ENCODE results near the gene BTN3A1.
"Not testable (repeated sequence)": the region's sequence is repeated elsewhere in the genome, so short reads cannot be mapped to it uniquely, and the experiment has no call there.

BTN3A1 gene

DNA sequence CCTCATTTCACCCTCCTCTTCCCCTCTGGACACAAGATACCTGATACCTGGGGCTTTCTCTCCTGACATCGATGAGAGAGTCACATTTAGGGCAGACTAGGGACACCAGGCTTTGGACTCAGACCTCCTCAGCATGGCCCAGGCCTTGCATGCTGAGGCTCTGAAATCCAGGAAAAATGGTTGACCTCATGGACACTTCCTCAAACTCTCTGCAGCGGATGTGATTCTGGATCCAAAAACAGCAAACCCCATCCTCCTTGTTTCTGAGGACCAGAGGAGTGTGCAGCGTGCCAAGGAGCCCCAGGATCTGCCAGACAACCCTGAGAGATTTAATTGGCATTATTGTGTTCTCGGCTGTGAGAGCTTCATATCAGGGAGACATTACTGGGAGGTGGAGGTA lies 10.9 kb downstream of the BTN3A1 start:
- DNase-seq (ENCODE audit: low read depth): no peak
- H3K4me3 ChIP-seq (ENCODE audit: low read length): no peak overlapping the region
- TF ChIP-seq, protein P1, sequence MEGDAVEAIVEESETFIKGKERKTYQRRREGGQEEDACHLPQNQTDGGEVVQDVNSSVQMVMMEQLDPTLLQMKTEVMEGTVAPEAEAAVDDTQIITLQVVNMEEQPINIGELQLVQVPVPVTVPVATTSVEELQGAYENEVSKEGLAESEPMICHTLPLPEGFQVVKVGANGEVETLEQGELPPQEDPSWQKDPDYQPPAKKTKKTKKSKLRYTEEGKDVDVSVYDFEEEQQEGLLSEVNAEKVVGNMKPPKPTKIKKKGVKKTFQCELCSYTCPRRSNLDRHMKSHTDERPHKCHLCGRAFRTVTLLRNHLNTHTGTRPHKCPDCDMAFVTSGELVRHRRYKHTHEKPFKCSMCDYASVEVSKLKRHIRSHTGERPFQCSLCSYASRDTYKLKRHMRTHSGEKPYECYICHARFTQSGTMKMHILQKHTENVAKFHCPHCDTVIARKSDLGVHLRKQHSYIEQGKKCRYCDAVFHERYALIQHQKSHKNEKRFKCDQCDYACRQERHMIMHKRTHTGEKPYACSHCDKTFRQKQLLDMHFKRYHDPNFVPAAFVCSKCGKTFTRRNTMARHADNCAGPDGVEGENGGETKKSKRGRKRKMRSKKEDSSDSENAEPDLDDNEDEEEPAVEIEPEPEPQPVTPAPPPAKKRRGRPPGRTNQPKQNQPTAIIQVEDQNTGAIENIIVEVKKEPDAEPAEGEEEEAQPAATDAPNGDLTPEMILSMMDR (IDR thresholded peaks at IDR 0.05; ENCODE audit: insufficient read depth, low read depth, low read length, missing control alignments): no peak

DNA sequence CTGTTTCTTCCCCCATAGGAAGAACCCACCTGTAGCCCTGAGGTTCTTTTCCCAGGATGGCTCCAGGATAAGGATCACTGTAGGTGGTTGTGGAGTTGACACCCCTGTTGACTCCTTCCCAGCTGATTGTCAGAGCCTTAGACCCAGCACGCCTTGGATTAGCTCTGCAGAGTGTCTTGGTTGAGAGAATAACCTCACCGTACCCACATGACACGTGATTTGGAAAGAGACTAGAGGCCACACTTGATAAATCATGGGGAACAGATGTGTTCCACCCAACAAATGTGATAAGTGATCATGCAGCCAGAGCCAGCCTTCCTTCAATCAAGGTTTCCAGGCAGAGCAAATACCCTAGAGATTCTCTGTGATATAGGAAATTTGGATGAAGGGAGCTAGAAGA lies 12.2 kb downstream of the BTN3A1 start:
- H3K4me3 ChIP-seq (ENCODE audit: low read length): no peak overlapping the region
- TF ChIP-seq, protein P1 (IDR thresholded peaks at IDR 0.05; ENCODE audit: insufficient read depth, low read depth, low read length, missing control alignments): no peak
- no peak for DNase-seq (ENCODE audit: low read depth)

DNA sequence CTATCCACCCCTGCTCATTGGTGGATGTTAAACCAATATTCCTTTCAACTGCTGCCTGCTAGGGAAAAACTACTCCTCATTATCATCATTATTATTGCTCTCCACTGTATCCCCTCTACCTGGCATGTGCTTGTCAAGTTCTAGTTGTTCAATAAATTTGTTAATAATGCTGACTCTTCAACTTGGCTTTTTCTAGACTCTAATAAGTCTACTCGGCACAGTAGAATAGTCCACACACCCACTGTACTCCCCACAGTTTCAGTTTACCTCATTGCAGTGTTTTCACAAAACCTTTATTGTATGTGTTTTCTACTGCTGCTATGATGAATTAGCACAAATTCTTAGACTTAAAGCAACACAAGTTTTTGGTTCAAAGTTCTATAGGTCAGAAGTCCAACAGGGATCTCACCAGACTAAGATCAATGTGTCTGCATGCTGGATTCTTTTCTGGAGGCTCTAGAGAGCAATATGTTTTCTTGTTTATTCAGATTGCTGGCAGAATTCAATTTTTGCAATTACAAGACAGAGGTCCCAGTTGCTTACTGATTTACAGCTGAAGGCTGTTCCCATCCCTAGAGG lies 13.1 kb downstream of the BTN3A1 start:
- TF ChIP-seq, protein P1 (IDR thresholded peaks at IDR 0.05; ENCODE audit: insufficient read depth, low read depth, low read length, missing control alignments): no peak
- no peak for DNase-seq (ENCODE audit: low read depth)
- H3K4me3 ChIP-seq (ENCODE audit: low read length): no peak overlapping the region

DNA sequence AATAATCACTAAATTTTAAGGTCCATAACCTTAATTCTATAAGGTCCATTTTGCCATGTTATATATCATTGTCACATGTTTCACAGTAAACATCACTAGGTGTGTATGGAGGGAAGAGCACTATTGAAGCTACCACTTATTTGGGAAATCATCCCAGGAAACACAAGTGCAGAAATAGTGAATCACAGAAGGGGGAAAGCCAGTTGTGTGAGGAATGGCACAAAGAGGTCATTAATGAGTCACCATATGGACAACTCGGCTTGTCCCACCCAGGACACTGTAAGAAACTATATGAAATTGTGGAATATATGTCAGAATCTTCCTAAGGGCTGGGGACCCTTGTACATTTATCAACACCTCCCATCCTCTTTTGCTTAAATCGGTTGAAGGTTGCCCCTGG lies 13.7 kb downstream of the BTN3A1 start:
- H3K4me3 ChIP-seq (ENCODE audit: low read length): no peak overlapping the region
- TF ChIP-seq, protein P1 (IDR thresholded peaks at IDR 0.05; ENCODE audit: insufficient read depth, low read depth, low read length, missing control alignments): no peak
- no peak for DNase-seq (ENCODE audit: low read depth)

DNA sequence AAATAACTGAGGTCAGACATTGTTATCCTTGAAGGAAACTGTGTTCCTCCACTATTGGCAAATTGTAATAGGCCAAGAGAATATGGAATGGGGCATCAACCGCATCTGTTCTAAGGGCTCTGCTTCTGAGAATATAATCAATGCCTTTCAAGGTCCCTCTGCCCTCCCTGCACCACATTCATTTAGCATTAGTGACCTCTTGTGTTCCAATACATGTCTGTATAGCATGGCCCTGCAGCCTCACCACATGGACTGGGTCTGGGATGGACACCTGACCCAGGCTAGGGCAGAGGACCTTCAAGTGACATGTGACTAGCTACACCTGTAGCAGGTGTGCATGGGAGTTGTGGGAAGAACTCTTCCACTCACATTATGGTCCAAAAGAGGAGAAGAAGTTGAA lies 14.2 kb downstream of the BTN3A1 start:
- no peak for DNase-seq (ENCODE audit: low read depth)
- H3K4me3 ChIP-seq (ENCODE audit: low read length): no peak overlapping the region
- TF ChIP-seq, protein P1 (IDR thresholded peaks at IDR 0.05; ENCODE audit: insufficient read depth, low read depth, low read length, missing control alignments): no peak

DNA sequence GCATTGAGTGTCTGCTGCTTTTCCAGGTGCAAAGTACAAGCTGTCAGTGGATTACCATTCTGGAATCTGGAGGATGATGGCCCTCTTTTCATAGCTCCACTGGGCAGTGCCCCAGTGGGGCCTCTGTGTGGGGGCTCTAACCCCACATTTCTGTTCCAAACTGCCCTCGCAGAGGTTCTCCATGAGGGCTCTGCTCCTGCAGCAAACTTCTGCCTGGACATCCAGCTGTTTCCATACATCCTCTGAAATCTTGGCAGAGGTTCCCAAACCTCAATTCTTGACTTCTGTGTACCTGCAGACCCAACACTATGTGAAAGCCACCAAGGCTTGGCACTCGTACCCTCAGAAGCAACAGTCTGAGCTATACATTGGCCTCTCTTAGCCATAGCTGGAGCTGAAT lies 16.0 kb downstream of the BTN3A1 start:
- not testable (repeated sequence) for DNase-seq (ENCODE audit: low read depth); H3K4me3 ChIP-seq (ENCODE audit: low read length)

DNA sequence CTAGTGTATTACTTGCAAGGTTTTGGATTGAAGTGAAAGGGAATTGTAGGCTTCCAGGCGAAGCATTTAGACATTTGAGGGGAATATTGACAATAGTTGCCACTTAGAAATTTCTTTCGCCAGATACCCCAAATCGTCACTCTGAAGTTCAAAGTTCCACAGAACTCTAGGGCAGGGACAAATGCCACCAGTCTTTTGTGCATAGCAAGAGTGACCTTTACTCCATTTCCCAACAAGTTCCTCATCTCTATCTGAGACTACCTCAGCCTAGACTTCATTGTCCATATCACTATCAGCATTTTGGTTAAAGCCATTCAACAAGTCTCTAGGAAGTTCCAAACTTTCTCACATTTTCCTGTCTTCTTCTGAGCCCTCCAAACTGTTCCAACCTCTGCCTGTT lies 16.7 kb downstream of the BTN3A1 start:
- not testable (repeated sequence) for DNase-seq (ENCODE audit: low read depth); H3K4me3 ChIP-seq (ENCODE audit: low read length)

DNA sequence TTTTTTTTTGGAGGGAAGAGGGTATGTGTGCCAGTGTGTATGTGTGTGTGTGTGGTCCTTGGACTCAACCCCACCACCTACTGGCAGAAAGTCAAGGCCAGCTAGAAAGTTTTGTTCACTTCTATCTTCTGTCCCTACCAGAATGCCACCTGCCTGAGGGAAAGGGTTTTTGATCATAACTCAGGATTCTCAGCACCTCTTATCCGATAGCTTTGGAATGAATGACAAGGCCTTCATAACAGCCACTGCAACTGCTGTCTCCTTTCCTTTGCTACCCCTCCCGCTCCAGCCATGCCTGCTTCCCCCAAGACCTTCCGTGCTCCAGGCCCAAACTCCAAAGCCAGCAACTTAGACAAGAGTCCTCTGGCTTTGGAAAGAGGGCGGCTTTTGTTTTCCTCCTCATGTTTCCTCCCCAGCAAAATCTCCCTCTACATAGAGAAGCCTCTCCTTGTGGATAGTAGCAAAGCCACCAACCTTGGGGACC lies 18.7 kb downstream of the BTN3A1 start:
- peak overlapping the region; percentile 86 for H3K4me3 ChIP-seq (ENCODE audit: low read length)
- TF ChIP-seq, protein P1 (IDR thresholded peaks at IDR 0.05; ENCODE audit: insufficient read depth, low read depth, low read length, missing control alignments): peak; percentile 43
- DNase-seq (ENCODE audit: low read depth): peak; percentile 54

Data from epithelial cell of esophagus (primary cell).